DMS153 (cell line): Measurements from ENCODE around the gene VWA5B2.

Experiments used
- DNase-seq: peaks from one replicate; lab custom pipeline; 2025; lab: John Stamatoyannopoulos, UW

VWA5B2 gene

GRCh38 chr3:184275961-184276910 is 46.9 kb downstream of the VWA5B2 start, which contains the start of gene ECE2:
Gene ECE2, plus strand, starts transcription at chr3:184276022. Its CDS starts 132 bp downstream, at chr3:184276154.
- no peak for DNase-seq

GRCh38 chr3:184277366-184277765 is 48.0 kb downstream of the VWA5B2 start:
- no peak for DNase-seq

- DNase-seq, result no peak
Measured at GRCh38 chr3:184282941-184283340, 53.6 kb downstream of the VWA5B2 start.

GRCh38 chr3:184283681-184284080 is 54.3 kb downstream of the VWA5B2 start:
- no peak for DNase-seq

GRCh38 chr3:184284696-184285095 is 55.3 kb downstream of the VWA5B2 start:
- DNase-seq, result peak; percentile 88

GRCh38 chr3:184289426-184289938 is 60.1 kb downstream of the VWA5B2 start:
- peak; percentile 48 for DNase-seq

- no peak for DNase-seq
Measured at GRCh38 chr3:184290331-184290730, 60.9 kb downstream of the VWA5B2 start.

GRCh38 chr3:184291044-184291737 is 61.8 kb downstream of the VWA5B2 start:
- DNase-seq, result no peak
